ENCODE results near the gene MLH3.
A peak's percentile ranks its signal among the peaks of the same experiment; 100 is the strongest.

MLH3 gene

DNA sequence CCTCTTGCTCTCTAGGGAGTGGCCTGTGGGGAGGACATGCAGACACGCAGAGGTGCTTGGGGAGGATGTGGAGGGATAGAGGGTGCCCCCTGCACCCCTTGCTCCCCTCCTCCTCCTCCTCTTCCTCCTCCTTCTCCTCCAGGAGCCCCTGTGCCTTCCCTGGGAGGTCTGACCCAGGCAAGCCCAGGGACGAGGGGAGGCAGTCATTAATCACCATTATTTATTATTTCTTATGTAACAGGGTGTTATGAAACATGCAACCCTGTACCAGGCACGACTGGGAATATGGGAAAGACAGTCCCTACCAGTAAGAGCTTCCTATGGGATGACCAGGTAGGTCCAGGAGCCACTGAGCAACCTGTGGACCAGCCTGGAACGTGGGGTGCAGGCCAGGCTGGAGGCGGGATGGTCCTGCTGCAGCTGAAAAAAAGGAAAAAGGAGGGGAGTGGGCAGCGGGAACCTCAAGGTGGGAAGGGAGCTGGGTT lies 73.3 kb downstream of the MLH3 start:
- Histone ChIP-seq H3K4me3 (no peak overlapping the region), H3K27ac (peak overlapping the region in 2 of 21 experiments; percentile 28 to 72)

DNA sequence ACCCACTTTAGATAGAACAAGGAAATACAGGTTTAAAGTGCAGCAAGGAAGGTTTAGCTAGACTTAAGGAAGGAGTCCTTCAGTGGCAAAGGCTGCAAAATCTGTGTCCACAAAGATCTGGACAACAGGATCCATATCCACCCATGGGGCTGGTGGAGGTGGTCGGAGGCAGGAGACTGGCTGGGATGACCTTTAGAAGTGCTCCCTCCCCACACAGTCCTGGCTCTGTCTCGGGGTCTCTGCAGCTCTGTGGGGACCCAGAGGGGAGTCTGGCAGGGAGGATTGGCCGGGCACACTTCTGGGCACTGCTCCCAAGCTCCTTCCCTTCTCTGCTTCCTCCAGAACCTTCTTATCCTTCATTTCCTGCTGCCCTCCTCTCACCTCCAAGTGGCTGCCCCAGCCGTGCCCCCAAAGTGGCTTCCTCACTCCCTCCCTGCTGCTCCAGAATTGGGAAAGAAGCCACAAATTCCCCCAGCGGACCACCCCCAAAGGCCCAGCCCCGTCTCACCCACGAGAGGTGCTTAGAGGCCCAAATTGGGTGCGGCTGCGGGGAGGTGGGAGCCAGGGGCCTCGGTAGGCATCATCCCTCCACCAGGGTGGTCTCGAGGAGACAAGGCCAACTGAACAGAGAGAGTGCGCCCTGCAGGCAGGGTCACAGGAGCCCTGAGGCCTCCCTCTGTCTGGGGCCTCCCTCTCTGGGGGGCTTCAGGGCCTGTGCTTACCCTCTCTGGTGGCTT lies 73.9 kb downstream of the MLH3 start:
- Histone ChIP-seq H3K27ac (peak overlapping the region in 2 of 21 experiments; percentile 28 to 72), H3K4me3 (no peak overlapping the region)

DNA sequence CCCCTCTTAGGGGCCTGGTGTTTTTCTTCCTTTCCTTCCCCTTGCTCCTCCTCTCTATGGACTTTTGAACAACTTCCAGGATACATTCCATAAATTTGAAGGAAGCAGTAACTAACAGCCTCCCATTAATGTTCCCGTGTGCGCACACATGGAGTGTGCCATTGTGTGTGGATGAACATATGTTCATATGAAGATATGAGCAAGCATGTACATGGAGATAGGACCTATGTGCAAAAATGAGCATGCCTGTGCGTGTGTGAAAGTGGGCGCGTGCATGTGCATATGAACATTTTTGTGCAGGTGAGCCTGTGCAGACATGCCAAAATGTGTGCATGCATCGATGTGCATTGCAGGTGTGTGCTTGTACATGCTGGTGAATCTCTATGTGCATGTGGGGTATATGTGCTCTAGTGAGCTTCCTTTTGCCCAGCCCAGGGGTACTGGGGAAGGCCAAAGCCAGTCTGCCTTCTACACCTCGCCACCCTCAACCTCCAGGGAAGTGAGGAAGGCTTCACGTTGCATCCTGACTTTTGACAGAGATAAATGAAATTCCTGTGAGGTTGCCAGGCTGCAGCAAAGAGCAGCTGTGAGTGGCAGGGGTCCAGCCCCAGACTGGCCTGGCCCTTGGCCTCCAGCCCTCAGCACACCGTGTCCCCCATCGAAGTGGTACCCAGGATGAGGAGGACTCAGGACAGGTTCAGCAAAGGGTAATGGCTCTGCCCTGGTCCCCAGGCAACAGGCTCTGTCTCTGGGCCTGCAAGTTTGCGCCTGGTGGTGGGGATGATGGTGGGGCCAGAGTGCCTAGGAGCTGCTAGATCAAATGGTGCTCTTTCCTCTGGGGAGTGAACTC lies 74.8 kb downstream of the MLH3 start:
- Histone ChIP-seq H3K4me3 (no peak overlapping the region), H3K27ac (no peak overlapping the region)

DNA sequence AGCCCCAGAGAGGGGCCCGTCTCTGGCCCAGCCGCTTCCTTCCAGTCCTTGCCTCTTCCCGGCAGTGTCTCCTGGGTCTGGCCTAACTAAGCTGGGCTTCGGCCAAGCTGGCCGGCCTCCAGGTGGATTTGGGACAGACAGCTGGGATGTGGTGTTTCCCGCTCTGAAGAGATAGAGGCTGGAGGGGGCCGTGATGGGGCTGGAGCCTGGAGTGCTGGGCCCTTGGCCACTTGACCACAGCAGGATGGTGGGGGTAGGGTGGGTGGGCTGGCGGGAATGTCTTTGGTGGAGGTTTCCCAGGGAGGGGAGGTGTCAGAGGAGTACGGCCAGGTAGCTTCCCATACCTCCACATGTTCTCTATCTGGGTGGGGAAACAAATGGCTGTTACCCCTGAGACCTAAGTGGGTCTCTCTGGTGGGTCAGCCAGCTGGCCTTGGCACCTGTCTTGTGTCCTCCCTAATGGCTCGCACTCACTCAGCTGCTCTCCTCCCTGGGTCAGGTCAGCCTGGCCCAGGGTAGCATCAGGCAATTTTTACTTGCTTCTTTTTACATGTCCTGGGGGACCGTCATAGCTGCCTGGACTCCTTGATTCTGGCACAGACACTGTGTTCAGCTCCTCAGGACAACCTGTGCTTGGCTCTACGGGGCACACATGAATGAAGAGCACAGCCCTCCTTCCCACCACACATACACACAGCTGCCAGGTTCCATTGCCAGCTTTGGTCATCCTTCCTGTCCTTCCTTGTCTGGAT lies 76.0 kb downstream of the MLH3 start:
- H3K4me3 ChIP-seq = no peak overlapping the region
- H3K27ac ChIP-seq = peak overlapping the region in 1 of 21 experiments; percentile 5

DNA sequence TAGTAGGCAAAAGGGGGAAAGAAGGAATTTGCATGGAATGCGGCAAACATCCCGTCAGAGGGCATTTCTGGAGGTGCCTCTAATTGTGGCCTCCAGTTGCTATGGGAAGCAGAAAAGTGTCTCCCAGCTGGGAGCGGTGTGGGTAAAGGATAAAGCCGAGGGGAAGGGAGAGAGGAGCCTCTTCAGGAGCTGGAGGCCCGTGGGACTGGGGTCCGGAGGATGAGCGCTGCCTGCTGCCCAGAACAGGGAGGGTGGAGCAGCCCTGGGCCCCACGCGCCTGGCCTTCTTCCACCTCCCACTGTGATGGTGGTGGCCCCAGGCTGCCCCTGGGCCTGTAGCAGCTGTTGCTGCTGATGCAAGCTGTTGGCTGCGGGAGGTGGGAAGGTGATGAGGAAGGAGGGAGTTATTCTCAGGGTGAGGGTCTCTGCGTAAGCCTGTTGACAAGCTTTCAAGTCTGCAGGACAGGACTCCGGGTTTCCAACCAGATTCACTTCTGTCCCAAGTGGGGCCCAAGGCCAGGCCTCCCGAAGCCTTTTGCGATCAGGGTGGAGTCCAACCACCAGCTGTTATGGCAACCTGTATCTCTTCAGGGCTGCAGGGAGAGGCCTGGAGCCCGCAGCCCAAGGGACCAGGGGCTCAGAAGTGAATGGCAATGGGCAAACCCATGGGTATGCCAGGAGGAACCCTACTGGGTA lies 76.8 kb downstream of the MLH3 start:
- peak overlapping the region in 5 of 21 experiments; percentile 5 to 75 (median 16) for H3K27ac ChIP-seq
- H3K4me3 ChIP-seq = no peak overlapping the region

DNA sequence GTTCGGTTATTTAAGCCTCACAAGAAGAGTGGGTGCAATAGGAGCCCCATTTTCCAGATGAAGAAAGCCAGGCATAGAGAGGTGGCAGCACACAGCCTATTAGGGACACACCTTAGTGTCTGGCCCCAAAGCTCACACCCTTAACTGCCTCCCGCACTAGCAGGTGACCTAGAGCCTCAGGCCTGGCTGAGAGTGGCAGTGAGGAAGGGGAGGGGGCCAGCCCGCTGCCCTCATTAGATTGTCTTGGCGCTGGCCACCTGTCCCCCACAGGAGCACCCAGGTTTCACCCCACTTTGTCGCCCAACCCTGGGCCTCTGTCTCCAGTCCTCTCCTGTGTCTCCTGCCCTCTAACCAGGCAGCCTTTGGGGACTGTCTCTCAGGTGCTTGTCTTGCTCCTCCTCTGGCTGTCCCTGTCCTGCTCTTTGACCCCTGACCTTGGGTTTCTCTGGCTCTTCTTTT lies 77.3 kb downstream of the MLH3 start:
- Histone ChIP-seq H3K4me3 (no peak overlapping the region), H3K27ac (peak overlapping the region in 6 of 21 experiments; percentile 7 to 75 (median 18))

DNA sequence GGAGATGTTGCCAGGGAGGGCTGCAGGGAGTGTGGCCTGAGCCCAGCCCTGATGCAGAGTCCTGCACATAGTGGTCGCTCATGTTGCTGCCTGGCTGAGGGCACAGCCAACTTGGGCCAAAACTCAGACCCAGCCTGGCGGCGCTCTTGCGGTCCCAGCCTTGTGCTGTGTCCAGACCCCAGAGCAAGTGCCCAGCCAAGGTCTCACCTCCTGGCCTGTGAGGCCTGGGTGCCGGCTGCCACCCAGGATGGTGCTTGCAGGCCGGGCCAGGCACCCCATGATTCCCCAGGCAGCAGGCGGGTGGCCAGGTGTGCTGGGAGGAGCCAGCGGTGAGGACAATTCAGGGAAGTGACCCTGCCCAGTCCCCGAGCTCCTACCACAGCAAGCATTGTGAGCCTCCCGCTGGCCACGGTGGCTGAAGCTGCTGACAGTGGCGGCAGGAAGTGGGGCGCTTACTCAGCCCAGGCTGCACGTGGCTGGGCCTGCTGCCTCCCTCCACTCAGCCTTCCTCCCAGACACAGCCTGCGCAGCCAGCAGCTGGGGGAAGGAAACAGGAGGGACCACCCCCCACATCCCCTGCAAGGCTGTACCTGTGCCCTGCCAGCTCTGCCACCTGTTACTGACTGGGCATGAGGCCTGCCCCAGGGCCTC lies 78.1 kb downstream of the MLH3 start:
- Histone ChIP-seq H3K27ac (peak overlapping the region in 5 of 21 experiments; percentile 3 to 75 (median 19)), H3K4me3 (no peak overlapping the region)

DNA sequence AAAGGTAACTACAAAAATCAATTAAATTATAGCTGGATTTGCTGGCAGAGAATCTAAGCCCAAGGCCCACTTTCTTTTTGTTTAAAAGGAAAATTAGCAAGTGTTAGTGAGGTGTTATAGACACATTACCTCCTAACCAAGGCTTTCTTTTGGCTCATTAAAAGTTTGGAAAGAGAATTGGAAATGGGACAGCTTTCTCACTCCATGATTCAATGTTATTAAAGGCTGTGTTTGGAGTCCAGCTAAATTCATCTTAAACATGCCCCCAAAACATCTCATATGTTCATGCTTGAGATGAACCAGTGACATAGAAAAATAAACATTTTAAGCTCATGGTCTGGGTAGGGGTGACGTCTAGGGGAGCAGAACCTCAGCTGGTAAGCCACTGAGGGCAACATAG lies 82.5 kb downstream of the MLH3 start:
- Histone ChIP-seq H3K27ac (no peak overlapping the region), H3K4me3 (no peak overlapping the region)

DNA sequence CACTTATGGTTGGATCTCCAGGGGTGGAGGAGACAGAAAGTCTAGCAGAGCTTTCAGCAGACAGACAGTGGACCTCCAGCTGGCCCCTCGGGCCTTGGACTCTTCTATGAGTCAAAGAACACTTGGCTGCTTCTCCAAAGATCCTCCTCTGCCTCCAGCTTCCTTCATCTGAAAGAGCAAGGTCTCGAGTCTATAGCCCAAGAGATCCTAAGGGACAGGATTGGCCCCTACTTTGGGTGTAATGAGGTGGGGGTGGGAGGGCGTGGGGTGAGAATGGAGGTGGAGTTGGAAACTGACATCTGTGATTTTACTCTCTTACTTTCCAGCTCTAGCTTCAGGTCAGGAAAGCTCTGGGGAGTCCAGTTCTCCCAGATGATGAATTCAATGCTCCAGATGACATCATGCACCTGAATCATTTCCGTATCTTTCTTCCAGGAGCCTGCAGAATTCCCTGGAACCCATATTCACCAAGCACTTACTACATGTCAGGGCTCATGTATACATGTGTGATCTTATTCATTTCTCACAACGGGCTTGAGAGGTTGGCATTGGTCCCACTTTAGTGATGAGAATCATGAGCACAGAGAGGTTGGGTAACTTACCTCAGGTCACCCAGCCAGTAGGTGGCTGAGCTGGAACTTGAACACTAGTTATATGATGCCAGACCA lies 85.6 kb downstream of the MLH3 start:
- H3K27ac ChIP-seq = peak overlapping the region in 5 of 21 experiments; percentile 5 to 56 (median 30)
- H3K4me3 ChIP-seq = no peak overlapping the region

DNA sequence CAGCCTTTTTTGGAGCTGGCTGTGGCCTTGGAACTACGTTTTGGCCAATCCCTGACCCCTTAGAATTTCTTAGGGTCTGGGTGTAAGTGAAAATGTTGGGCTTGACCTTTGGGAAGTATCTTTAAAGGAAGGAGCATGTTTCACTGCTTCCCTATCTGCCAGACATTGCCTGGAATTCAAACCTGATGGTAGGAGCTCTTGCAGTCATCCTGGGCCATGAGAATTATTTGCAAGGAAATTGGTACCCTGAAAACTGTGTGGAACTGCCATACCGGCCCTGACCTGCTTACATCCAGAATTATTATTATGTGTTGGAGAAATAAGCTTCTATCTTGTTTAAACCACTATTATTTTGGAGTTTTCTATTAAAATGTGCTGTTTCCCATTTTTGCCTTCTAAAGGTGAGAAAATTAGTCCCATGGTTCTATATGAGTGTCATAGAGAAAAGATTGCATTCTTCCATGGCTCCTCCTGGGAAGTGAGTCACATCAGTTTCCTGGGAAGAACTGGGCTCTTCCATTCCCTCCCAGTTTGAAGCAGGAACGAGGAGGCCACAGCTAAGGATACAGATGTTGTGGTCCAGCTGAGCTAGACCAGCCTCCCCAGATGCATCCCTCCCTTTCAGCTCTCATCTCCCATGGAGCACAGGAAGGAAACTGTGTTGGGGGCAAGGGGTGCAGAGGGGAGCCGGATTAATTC lies 86.3 kb downstream of the MLH3 start:
- Histone ChIP-seq H3K27ac (peak overlapping the region in 5 of 21 experiments; percentile 3 to 56 (median 30)), H3K4me3 (no peak overlapping the region)
